ENCODE data around the gene TAAR9.

TAAR9 gene

DNA sequence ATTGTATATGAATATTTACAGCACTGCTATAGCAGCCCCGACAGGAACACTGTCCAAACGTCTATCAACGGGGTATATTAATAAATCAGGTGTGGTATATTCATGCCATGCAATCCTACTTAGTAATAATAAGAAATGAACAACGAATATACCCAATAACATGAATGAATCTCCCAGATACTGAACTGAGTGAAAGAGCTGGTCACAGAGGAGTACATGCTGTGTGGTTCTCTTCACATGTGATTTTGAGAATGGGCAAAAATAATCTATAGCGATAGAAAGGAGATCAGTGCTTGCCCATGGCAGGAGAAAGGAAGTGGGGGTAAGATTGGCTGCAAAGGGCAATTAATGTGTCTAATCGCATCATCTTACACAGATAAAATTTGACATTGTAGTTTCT is 28.3 kb downstream of the TAAR9 start:
- no peak overlapping the region for H3K9ac ChIP-seq
- H3K27me3 ChIP-seq (ENCODE audit: insufficient read depth, low read depth) = no peaks in the 10 kb centered on the region
- no peaks in the 10 kb centered on the region for H3K79me2 ChIP-seq (ENCODE audit: insufficient read depth, low read depth)
- no peaks in the 10 kb centered on the region for H3K36me3 ChIP-seq (ENCODE audit: insufficient read depth)
- no peak overlapping the region for H3K27ac ChIP-seq
- H3K4me2 ChIP-seq = no peak overlapping the region
- no peak overlapping the region for H2AFZ ChIP-seq (ENCODE audit: low read depth)
- TF ChIP-seq, protein P1, sequence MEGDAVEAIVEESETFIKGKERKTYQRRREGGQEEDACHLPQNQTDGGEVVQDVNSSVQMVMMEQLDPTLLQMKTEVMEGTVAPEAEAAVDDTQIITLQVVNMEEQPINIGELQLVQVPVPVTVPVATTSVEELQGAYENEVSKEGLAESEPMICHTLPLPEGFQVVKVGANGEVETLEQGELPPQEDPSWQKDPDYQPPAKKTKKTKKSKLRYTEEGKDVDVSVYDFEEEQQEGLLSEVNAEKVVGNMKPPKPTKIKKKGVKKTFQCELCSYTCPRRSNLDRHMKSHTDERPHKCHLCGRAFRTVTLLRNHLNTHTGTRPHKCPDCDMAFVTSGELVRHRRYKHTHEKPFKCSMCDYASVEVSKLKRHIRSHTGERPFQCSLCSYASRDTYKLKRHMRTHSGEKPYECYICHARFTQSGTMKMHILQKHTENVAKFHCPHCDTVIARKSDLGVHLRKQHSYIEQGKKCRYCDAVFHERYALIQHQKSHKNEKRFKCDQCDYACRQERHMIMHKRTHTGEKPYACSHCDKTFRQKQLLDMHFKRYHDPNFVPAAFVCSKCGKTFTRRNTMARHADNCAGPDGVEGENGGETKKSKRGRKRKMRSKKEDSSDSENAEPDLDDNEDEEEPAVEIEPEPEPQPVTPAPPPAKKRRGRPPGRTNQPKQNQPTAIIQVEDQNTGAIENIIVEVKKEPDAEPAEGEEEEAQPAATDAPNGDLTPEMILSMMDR (conservative IDR thresholded peaks at IDR 0.05; ENCODE audit: low read depth, low read length) = no peak
- H3K4me1 ChIP-seq (ENCODE audit: low read depth, poor library complexity, severe bottlenecking) = peaks cover 4% of the 10 kb centered on the region
- H4K20me1 ChIP-seq (ENCODE audit: insufficient read depth) = no peaks in the 10 kb centered on the region
- no peak overlapping the region for H3K4me3 ChIP-seq (IDR thresholded peaks at IDR 0.05; ENCODE audit: insufficient read depth, low read depth, low read length)

DNA sequence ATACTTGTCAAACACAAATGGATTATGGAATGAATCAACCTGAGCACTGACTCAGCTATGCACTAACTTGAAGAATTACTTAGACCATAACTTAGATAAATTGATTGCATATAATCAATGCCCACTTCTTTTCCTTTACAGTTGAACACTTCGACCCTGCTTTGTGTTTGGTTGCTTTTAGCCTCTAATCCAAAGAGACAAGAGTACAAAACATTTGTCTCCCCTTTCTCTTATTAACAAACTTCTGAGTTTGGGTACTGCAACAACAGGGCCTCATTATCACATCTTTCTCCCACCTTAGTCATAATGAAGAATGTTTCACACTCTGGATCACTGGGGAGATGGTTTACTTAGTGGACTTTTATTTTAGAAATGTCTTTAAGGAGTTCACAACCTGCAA is 29.5 kb downstream of the TAAR9 start:
- TF ChIP-seq, protein P1 (conservative IDR thresholded peaks at IDR 0.05; ENCODE audit: low read depth, low read length) = no peak
- no peaks in the 10 kb centered on the region for H3K27me3 ChIP-seq (ENCODE audit: insufficient read depth, low read depth)
- H4K20me1 ChIP-seq (ENCODE audit: insufficient read depth) = no peaks in the 10 kb centered on the region
- H3K4me2 ChIP-seq = no peak overlapping the region
- no peak overlapping the region for H3K4me3 ChIP-seq (IDR thresholded peaks at IDR 0.05; ENCODE audit: insufficient read depth, low read depth, low read length)
- H3K4me1 ChIP-seq (ENCODE audit: low read depth, poor library complexity, severe bottlenecking) = peaks cover 4% of the 10 kb centered on the region
- no peaks in the 10 kb centered on the region for H3K36me3 ChIP-seq (ENCODE audit: insufficient read depth)
- H2AFZ ChIP-seq (ENCODE audit: low read depth) = no peak overlapping the region
- H3K27ac ChIP-seq = no peak overlapping the region
- no peaks in the 10 kb centered on the region for H3K79me2 ChIP-seq (ENCODE audit: insufficient read depth, low read depth)
- no peak overlapping the region for H3K9ac ChIP-seq

GRCh38 chr6:132568611-132569010 is 30.5 kb downstream of the TAAR9 start:
- Histone ChIP-seq H3K9ac (no peak overlapping the region), H3K4me2 (no peak overlapping the region), H3K27me3 (ENCODE audit: insufficient read depth, low read depth) (no peaks in the 10 kb centered on the region), H3K36me3 (ENCODE audit: insufficient read depth) (no peaks in the 10 kb centered on the region), H2AFZ (ENCODE audit: low read depth) (no peak overlapping the region), H3K4me3 (IDR thresholded peaks at IDR 0.05; ENCODE audit: insufficient read depth, low read depth, low read length) (no peak overlapping the region), H3K79me2 (ENCODE audit: insufficient read depth, low read depth) (no peaks in the 10 kb centered on the region), H3K27ac (no peak overlapping the region), H3K4me1 (ENCODE audit: low read depth, poor library complexity, severe bottlenecking) (peaks cover 4% of the 10 kb centered on the region), H4K20me1 (ENCODE audit: insufficient read depth) (no peaks in the 10 kb centered on the region)
- TF ChIP-seq, protein P1 (conservative IDR thresholded peaks at IDR 0.05; ENCODE audit: low read depth, low read length) = no peak

DNA sequence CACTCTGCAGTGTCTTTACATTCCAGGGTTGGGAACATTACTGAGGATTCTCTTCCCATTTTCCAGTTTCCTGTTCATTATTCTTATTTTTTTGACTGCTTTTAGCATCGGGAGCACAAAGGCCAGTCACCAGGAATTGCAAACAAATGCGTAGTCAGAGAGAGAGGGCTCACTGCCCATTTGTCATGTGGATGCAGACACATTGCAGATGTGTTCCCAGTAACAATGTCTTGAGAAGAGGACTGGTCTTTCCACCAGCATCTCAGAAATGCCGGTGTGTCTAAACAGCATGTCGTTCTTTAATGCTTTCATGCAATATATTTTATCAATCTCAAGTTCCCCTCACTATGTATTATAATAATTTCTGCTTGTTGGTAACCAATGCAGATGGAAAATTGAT is 31.1 kb downstream of the TAAR9 start:
- Histone ChIP-seq H3K79me2 (ENCODE audit: insufficient read depth, low read depth) (no peaks in the 10 kb centered on the region), H3K9ac (no peak overlapping the region), H2AFZ (ENCODE audit: low read depth) (no peak overlapping the region), H3K4me2 (no peak overlapping the region), H3K4me3 (IDR thresholded peaks at IDR 0.05; ENCODE audit: insufficient read depth, low read depth, low read length) (no peak overlapping the region), H3K27ac (no peak overlapping the region), H3K4me1 (ENCODE audit: low read depth, poor library complexity, severe bottlenecking) (peaks cover 4% of the 10 kb centered on the region), H4K20me1 (ENCODE audit: insufficient read depth) (no peaks in the 10 kb centered on the region), H3K36me3 (ENCODE audit: insufficient read depth) (no peaks in the 10 kb centered on the region), H3K27me3 (ENCODE audit: insufficient read depth, low read depth) (no peaks in the 10 kb centered on the region)
- TF ChIP-seq, protein P1 (conservative IDR thresholded peaks at IDR 0.05; ENCODE audit: low read depth, low read length) = no peak
